GM10248 (cell line): Measurements from ENCODE around the gene HOXB8.

ENCODE experiments used
- CTCF ChIA-PET: fragments of 300-600 bp; sonication (Branson Sonifier 250); formaldehyde crosslinking; extraction: SDS; loops from one replicate; lab custom pipeline; 2021; ENCODE audit warnings: antibody characterized with exemption; lab: Yijun Ruan, JAX
- POLR2A ChIA-PET: fragments of 350-650 bp; sonication (Branson Sonifier 250); formaldehyde crosslinking; extraction: SDS; loops from one replicate; lab custom pipeline; 2020; ENCODE audit warnings: antibody characterized with exemption; lab: Yijun Ruan, JAX
- DNase-seq: peaks from one replicate; pipeline ENCODE4 v3.0.0; 2012; ENCODE audit errors: extremely low spot score
- TF ChIP-seq, protein P1 (sequence below): IDR thresholded peaks from 2 replicates; pipeline ENCODE4 v1.5.1; 2012; ENCODE audit warnings: mild to moderate bottlenecking, low read depth; ENCODE audit errors: extremely low read depth, missing control alignments, control extremely low read depth

The HOXB8 gene

DNA sequence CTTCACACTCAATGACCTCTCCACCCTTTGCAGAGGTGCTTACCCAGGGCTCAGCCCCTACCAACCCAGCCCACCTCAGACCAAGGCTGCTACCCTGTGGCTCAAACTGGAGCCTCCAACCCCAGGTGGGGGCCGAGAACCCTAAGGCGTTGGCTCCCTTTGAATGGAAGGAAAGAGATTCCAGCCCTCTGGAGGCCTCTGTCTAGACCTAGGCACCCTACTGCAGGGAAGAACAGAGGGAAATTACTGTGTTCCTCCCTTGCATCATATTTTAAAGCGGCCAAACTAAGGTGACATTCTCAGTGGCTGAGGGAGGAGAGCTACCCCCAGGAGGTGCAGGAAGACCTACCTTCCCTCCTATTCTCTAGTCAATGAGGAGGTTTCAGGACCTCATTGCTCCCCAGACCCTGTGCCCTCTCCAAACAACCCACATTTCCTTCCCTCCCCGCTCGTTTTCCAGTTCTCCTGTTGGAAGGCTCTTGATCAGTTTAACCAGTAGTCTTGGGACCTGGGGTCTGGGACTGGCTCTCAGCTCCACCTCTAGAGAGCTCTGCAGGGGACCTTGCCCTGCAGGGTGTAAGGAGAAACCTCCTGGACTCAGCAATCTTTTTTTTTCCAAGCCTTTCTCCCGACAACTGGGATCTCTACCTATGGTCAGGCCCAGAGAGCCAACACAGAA is 5.5 kb upstream of the HOXB8 start:
- ChIA-PET CTCF (interaction anchor here (1.0 to 3.9 kb wide), 5 partner anchors 12 to 285 kb away, joined by 3 to 17 read pairs (median 3); partner anchors contain the start of gene HOXB5), POLR2A (no interaction called here)

DNA sequence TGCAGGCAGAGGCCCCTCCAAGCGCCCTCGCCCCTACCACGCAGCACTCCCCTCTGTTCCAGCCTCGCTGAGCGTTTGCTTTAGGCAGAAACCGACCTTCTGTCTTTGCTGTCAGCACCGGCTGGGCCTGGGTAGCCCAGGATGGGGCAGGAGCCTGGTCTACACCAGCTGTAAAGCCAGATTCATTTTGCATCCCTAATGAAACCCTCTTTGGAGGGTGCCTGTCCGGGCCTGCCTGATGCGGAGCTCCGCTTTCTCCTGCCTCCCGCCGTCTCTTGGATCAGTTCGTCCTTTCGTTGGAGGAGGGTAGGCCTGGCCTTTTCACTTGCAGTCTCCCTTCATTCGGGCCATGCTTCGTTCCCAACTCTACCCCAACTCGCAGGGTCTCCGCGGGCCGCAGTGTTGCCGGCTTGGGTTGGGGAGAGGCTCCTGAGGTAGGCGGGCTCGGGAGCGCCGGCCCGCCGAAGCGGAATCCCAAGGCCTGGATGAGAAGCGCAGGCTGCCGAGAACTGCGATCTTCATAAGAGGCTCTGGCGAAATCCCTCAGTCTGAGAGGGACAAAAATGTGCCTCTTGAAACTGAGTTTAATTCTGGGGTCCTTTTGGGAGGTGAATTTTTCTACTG is 4.8 kb upstream of the HOXB8 start:
- CTCF ChIA-PET = interaction anchor here (1.0 to 3.3 kb wide), 5 partner anchors 12 to 593 kb away, joined by 3 to 9 read pairs (median 8); no protein-coding TSS in a partner anchor
- POLR2A ChIA-PET = no interaction called here
- DNase-seq = no peak
- TF ChIP-seq, protein P1, sequence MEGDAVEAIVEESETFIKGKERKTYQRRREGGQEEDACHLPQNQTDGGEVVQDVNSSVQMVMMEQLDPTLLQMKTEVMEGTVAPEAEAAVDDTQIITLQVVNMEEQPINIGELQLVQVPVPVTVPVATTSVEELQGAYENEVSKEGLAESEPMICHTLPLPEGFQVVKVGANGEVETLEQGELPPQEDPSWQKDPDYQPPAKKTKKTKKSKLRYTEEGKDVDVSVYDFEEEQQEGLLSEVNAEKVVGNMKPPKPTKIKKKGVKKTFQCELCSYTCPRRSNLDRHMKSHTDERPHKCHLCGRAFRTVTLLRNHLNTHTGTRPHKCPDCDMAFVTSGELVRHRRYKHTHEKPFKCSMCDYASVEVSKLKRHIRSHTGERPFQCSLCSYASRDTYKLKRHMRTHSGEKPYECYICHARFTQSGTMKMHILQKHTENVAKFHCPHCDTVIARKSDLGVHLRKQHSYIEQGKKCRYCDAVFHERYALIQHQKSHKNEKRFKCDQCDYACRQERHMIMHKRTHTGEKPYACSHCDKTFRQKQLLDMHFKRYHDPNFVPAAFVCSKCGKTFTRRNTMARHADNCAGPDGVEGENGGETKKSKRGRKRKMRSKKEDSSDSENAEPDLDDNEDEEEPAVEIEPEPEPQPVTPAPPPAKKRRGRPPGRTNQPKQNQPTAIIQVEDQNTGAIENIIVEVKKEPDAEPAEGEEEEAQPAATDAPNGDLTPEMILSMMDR = no peak

More for the DNA sequence above, 5.5 kb upstream of the HOXB8 start:
- DNase-seq = no peak
- TF ChIP-seq, protein P1 = no peak

DNA sequence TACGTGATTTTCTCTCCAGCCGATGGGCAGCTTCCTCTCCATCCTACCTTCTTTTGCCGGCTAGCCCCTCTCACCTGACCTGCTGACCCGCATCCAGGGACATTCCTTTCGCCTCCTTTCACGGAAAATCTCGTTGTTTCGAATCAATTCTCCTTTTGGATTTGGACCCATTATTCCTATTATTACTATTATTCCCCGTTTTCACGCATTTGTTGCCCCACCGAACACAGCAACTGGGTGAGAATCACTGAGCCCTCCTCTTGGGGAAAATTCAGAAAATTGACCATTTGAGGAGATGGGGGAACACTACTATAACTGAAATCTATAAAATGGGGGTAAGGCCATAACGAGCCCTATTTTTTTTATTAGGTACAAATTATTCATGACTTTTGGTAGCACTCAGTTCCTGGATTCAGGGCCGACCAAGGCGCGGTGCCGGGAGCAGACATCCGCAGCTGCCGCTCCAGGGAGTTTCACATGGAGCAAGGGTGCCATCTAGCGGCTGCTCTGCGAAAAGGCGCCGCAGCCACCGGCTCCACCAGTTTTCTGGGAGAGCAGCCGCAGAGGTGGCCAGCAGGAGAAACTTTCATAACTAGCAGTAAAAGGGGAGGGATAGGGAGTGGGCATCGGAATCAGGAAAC is 3.3 kb upstream of the HOXB8 start:
- DNase-seq = peak; percentile 90
- CTCF ChIA-PET = interaction anchor here (0.6 to 3.3 kb wide), 30 partner anchors 11 to 640 kb away, joined by 3 to 16 read pairs (median 4); partner anchors contain the start of genes CBX1 and HOXB5
- POLR2A ChIA-PET = interaction anchor here (0.6 kb wide), 1 partner anchor 25 kb away, joined by 8 read pairs; the partner anchor contains the start of gene HOXB5
- TF ChIP-seq, protein P1 = peak; percentile 99

DNA sequence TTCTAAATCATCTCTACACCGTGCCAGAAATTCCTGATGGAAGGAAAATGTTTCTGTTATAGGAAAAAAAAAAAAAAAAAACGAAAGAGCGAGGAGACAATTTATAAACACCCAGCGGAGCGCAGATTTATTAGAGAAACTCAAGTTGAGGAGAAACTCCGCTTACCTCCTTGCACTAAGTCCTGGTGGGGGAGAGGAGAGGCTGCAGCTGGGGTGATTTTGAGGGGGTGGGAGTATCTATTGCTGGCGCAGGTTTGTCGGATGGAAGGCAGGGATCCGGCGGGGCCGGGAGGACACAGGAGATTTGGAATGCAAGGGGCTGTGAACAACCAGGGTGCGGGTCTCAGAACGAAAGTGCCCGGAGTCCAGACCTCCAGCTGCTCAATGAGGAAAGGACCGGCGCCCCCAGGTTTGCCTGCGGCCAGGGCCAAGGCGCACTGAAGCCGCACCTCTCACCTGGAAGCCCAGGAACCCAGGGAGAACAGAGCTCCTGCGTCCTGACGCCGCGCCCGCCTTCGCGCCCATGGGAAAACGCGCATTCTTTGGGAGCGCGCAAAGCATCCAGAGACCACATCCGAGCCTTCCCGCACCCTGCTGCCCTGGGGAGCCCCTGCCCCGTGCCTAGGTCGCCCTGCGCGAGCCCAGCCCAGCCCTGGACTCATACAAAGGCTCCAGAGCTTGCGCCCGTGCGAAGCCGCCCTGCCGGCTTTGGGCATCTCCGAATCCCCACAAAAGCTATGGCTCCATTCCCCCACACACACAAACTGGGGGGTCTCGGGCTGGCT is 2.6 kb upstream of the HOXB8 start:
- DNase-seq = no peak
- ChIA-PET CTCF (interaction anchor here (0.7 to 3.3 kb wide), 26 partner anchors 12 to 640 kb away, joined by 3 to 16 read pairs (median 5); partner anchors contain the start of genes CBX1 and HOXB5), POLR2A (interaction anchor here (0.6 kb wide), 2 partner anchors 24 to 504 kb away, joined by 3 to 8 read pairs; partner anchors contain the start of gene HOXB5)
- TF ChIP-seq, protein P1 = no peak

DNA sequence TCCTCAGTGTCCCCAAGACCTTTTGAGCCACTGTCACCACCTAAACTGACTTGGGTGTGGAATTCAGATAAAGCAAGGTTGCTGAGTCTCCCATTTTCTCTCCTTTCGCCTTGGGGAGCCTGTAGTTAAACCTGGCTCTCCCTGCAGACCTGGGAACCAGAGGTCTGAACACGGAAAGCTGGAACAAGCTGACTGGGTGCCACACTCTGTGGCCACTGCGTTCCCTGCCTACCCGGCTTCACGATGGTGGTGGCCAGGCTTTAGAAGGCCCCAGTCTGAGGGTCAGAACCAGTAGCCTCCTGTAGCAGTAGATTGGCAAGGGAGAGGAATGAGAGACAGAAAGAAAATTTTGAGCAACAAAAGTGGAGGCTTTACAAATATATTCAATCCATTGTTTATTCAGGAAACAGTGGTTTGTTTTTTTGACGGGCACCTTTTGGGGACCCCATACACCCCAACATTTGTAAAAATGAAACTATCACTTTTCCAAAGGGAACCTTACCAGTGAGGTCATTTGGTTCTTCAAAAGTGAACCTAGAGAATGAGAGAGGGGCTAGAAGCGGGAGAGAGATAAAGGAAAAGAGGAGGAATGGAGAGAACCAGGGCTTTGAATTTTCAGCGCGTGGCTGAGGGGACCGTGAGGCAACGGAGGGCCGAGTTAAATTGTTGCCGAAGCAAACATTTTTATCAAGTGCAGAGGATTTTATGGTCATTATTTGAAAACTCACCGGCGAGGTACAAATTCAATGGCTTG is 1.8 kb upstream of the HOXB8 start:
- DNase-seq = no peak
- POLR2A ChIA-PET = interaction anchor here (0.6 kb wide), 1 partner anchor 503 kb away, joined by 3 read pairs; no protein-coding TSS in a partner anchor
- TF ChIP-seq, protein P1 = no peak
- CTCF ChIA-PET = interaction anchor here (0.9 to 4.6 kb wide), 15 partner anchors 9 to 599 kb away, joined by 3 to 31 read pairs (median 5); partner anchors contain the start of genes HOXB5 and HOXB9
